ENCODE data around the gene GLYATL2.

The GLYATL2 gene

DNA sequence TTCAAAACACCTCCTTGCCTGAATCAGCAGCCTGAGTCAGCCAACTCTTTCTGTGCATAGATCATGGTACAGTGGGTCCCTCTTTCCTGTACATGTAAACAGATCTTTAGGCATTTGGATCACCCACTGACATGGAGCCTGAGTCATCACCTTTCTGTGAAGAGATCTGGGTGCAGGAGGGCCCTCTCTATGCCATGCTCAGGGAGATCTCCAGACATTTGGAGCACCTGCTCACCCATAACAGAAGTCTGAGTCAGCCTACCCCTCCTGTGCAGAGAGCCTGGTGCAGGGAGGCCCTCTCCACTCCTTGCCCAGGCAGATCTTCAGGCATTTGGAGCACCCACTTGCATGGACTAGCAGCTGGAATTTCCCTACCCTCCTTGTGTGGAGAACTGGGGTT, 56.6 kb downstream of the GLYATL2 start:
- no peak overlapping the region for H3K9ac ChIP-seq
- no peak overlapping the region for H3K27ac ChIP-seq
- no peaks in the 10 kb centered on the region for H3K36me3 ChIP-seq (ENCODE audit: insufficient read depth)
- no peak overlapping the region for H3K4me2 ChIP-seq
- H2AFZ ChIP-seq (ENCODE audit: low read depth): peak overlapping the region; percentile 48
- no peaks in the 10 kb centered on the region for H3K79me2 ChIP-seq (ENCODE audit: insufficient read depth, low read depth)
- H4K20me1 ChIP-seq (ENCODE audit: insufficient read depth): no peaks in the 10 kb centered on the region
- no peaks in the 10 kb centered on the region for H3K27me3 ChIP-seq (ENCODE audit: insufficient read depth, low read depth)
- TF ChIP-seq, protein P1, sequence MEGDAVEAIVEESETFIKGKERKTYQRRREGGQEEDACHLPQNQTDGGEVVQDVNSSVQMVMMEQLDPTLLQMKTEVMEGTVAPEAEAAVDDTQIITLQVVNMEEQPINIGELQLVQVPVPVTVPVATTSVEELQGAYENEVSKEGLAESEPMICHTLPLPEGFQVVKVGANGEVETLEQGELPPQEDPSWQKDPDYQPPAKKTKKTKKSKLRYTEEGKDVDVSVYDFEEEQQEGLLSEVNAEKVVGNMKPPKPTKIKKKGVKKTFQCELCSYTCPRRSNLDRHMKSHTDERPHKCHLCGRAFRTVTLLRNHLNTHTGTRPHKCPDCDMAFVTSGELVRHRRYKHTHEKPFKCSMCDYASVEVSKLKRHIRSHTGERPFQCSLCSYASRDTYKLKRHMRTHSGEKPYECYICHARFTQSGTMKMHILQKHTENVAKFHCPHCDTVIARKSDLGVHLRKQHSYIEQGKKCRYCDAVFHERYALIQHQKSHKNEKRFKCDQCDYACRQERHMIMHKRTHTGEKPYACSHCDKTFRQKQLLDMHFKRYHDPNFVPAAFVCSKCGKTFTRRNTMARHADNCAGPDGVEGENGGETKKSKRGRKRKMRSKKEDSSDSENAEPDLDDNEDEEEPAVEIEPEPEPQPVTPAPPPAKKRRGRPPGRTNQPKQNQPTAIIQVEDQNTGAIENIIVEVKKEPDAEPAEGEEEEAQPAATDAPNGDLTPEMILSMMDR (conservative IDR thresholded peaks at IDR 0.05; ENCODE audit: low read depth, low read length): no peak
- no peak overlapping the region for H3K4me3 ChIP-seq (IDR thresholded peaks at IDR 0.05; ENCODE audit: insufficient read depth, low read depth, low read length)
- H3K4me1 ChIP-seq (ENCODE audit: low read depth, poor library complexity, severe bottlenecking): peaks cover 10% of the 10 kb centered on the region

DNA sequence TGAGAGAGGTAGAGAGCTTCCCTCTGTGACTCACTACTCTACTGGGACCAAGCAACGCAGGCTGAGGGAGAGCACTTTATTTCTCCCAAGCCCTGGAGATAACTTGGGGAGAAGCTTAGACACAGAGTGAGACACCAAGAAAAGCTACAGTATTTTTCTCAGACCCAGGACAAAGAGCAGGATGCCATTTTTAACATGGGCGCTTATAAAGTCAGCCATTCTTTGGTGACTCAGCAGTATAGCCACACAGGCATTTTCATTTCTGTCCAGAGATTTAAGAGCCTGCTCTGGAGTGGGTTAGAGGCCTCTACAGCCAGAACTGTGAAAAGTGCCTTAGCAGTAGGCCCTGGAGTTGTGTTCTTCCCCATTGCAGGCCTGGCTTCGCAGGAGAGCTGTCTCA, 57.8 kb downstream of the GLYATL2 start:
- Histone ChIP-seq H3K9ac (no peak overlapping the region), H2AFZ (ENCODE audit: low read depth) (peak overlapping the region; percentile 9; the same call in 1 of the 2 replicates), H3K79me2 (ENCODE audit: insufficient read depth, low read depth) (no peaks in the 10 kb centered on the region), H3K4me2 (no peak overlapping the region), H3K27ac (no peak overlapping the region), H3K27me3 (ENCODE audit: insufficient read depth, low read depth) (no peaks in the 10 kb centered on the region), H3K36me3 (ENCODE audit: insufficient read depth) (no peaks in the 10 kb centered on the region), H3K4me1 (ENCODE audit: low read depth, poor library complexity, severe bottlenecking) (peaks cover 10% of the 10 kb centered on the region), H3K4me3 (IDR thresholded peaks at IDR 0.05; ENCODE audit: insufficient read depth, low read depth, low read length) (no peak overlapping the region), H4K20me1 (ENCODE audit: insufficient read depth) (no peaks in the 10 kb centered on the region)
- TF ChIP-seq, protein P1 (conservative IDR thresholded peaks at IDR 0.05; ENCODE audit: low read depth, low read length): no peak

DNA sequence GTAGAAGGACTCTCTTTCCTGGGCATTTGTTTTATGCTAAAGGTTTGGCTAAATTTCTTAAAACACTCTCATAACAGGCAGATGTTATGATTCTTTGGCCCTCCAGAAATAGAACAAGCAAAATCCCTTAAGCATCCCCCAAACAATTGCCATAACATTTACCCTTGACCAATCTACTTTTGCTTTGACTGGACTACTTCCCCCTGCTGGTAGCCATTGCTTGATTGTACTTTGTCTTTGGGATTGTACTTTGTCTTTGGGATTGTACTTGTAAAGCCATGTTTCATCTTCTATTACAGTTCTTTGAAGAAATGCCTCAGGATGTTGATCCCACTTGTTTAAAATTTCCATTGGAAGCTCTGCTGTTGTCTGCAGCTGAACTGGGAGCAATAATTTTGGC, 59.5 kb downstream of the GLYATL2 start:
- H3K4me2 ChIP-seq: no peak overlapping the region
- H3K27ac ChIP-seq: no peak overlapping the region
- TF ChIP-seq, protein P1 (conservative IDR thresholded peaks at IDR 0.05; ENCODE audit: low read depth, low read length): peak; percentile 43; the same call in 1 of the 2 replicates
- H2AFZ ChIP-seq (ENCODE audit: low read depth): no peak overlapping the region
- no peaks in the 10 kb centered on the region for H3K79me2 ChIP-seq (ENCODE audit: insufficient read depth, low read depth)
- H3K4me3 ChIP-seq (IDR thresholded peaks at IDR 0.05; ENCODE audit: insufficient read depth, low read depth, low read length): no peak overlapping the region
- peaks cover 10% of the 10 kb centered on the region for H3K4me1 ChIP-seq (ENCODE audit: low read depth, poor library complexity, severe bottlenecking)
- H3K36me3 ChIP-seq (ENCODE audit: insufficient read depth): no peaks in the 10 kb centered on the region
- no peaks in the 10 kb centered on the region for H3K27me3 ChIP-seq (ENCODE audit: insufficient read depth, low read depth)
- H4K20me1 ChIP-seq (ENCODE audit: insufficient read depth): no peaks in the 10 kb centered on the region
- H3K9ac ChIP-seq: no peak overlapping the region

All from KMS-11 (cell line).